ENCODE data around the gene ANKRD27. TPM values are rescaled to one million over a fixed set of nuclear protein-coding genes. Genes with fewer than 3 reads are reported as not detected.

The ANKRD27 gene
- polyA plus RNA-seq, 1 of the 3 experiments (the other 2 are of a cell fraction): 16.5 TPM

GRCh38 chr19:32598022-32598421, 77.0 kb downstream of the ANKRD27 start:
- no peak for DNase-seq
- no peaks in the 10 kb centered on the region for H4K20me1 ChIP-seq (ENCODE audit: insufficient read depth)
- H3K9ac ChIP-seq: no peak overlapping the region
- H3K36me3 ChIP-seq (replicated peaks in 1 of 2; ENCODE audit: control insufficient read depth in 1 of 2, insufficient read depth in 2 of 2, low read length in 1 of 2): peaks cover 52 to 79% of the 10 kb centered on the region in 2 experiments
- no peaks in the 10 kb centered on the region for H3K9me3 ChIP-seq
- H3K27me3 ChIP-seq (ENCODE audit: insufficient read depth): no peaks in the 10 kb centered on the region
- H3F3A ChIP-seq (replicated peaks; ENCODE audit: insufficient read depth): peaks cover 13% of the 10 kb centered on the region
- no peaks in the 10 kb centered on the region for H3K9me2 ChIP-seq
- CTCF ChIA-PET: interaction anchor here (1.0 to 1.8 kb wide), 5 partner anchors 14 to 81 kb away, joined by 4 to 6 read pairs (median 4); partner anchors contain the start of gene PDCD5
- H3K4me1 ChIP-seq (ENCODE audit: control insufficient read depth in 1 of 2, insufficient read depth in 2 of 2, low read depth in 1 of 2, low read length in 1 of 2): no peaks in the 10 kb centered on the region
- no peak overlapping the region for H3K4me3 ChIP-seq (ENCODE audit: low read depth in 2 of 2, low read length in 1 of 2)
- 95% methylated on average over 11 of the region's 11 CpGs for WGBS (ENCODE audit: low lambda C conversion rate)
- no peaks in the 10 kb centered on the region for H3K79me2 ChIP-seq (ENCODE audit: insufficient read depth)
- no peak overlapping the region for H3K27ac ChIP-seq (ENCODE audit: low read depth in 2 of 2, low read length in 1 of 2)
- POLR2A ChIA-PET: no interaction called here
- H2AFZ ChIP-seq (ENCODE audit: low read depth): no peak overlapping the region
- no peak overlapping the region for H3K4me2 ChIP-seq
- TF ChIP-seq TCF12 (IDR thresholded peaks at IDR 0.05): no peak
- TF ChIP-seq GABPA (IDR thresholded peaks at IDR 0.05; ENCODE audit: low read depth): no peak
- no peak for TF ChIP-seq GATA2 (CRISPR knock-in tag; IDR thresholded peaks at IDR 0.05)
- no peak for TF ChIP-seq RFX5 (IDR thresholded peaks at IDR 0.05; ENCODE audit: low read length)
- TF ChIP-seq USF1 (IDR thresholded peaks at IDR 0.05; ENCODE audit: borderline replicate concordance, low read depth): no peak
- no peak for TF ChIP-seq EZH2phosphoT487 (IDR thresholded peaks at IDR 0.05; ENCODE audit: borderline replicate concordance, low read depth)
- TF ChIP-seq RAD21 (IDR thresholded peaks at IDR 0.05; ENCODE audit: low read length): no peak
- TF ChIP-seq RCOR1 (IDR thresholded peaks at IDR 0.05; ENCODE audit: low read length): no peak

GRCh38 chr19:32595491-32595890, 79.5 kb downstream of the ANKRD27 start:
- CTCF ChIA-PET: interaction anchor here (1.1 kb wide), 1 partner anchor 12 kb away, joined by 3 read pairs; no protein-coding TSS in a partner anchor
- Histone ChIP-seq H3K9ac (no peak overlapping the region), H2AFZ (ENCODE audit: low read depth) (no peak overlapping the region), H3K9me2 (no peaks in the 10 kb centered on the region), H3K4me1 (ENCODE audit: control insufficient read depth in 1 of 2, insufficient read depth in 2 of 2, low read depth in 1 of 2, low read length in 1 of 2) (no peaks in the 10 kb centered on the region), H3K4me2 (no peak overlapping the region), H3K27me3 (ENCODE audit: insufficient read depth) (no peaks in the 10 kb centered on the region), H3K79me2 (ENCODE audit: insufficient read depth) (peaks cover 4% of the 10 kb centered on the region), H3F3A (replicated peaks; ENCODE audit: insufficient read depth) (peaks cover 13% of the 10 kb centered on the region), H4K20me1 (ENCODE audit: insufficient read depth) (no peaks in the 10 kb centered on the region), H3K4me3 (ENCODE audit: low read depth in 2 of 2, low read length in 1 of 2) (no peak overlapping the region), H3K27ac (ENCODE audit: low read depth in 2 of 2, low read length in 1 of 2) (no peak overlapping the region), H3K9me3 (no peaks in the 10 kb centered on the region), H3K36me3 (replicated peaks in 1 of 2; ENCODE audit: control insufficient read depth in 1 of 2, insufficient read depth in 2 of 2, low read length in 1 of 2) (peaks cover 44 to 62% of the 10 kb centered on the region in 2 experiments)
- DNase-seq: no peak
- WGBS (ENCODE audit: low lambda C conversion rate): over 99% methylated on average over 6 of the region's 6 CpGs
- POLR2A ChIA-PET: no interaction called here
- TF ChIP-seq USF2 (IDR thresholded peaks at IDR 0.05; ENCODE audit: borderline replicate concordance, low read depth, low read length) (no peak), ELF1 (IDR thresholded peaks at IDR 0.05) (no peak), ZBTB33 (IDR thresholded peaks at IDR 0.05; ENCODE audit: borderline replicate concordance, low read depth) (no peak), JUND (IDR thresholded peaks at IDR 0.05) (no peak), MAX (IDR thresholded peaks at IDR 0.05; ENCODE audit: low read depth) (no peak), MEF2A (IDR thresholded peaks at IDR 0.05; ENCODE audit: borderline replicate concordance, low read depth) (no peak), RAD21 (IDR thresholded peaks at IDR 0.05; ENCODE audit: low read length) (no peak), USF1 (IDR thresholded peaks at IDR 0.05; ENCODE audit: borderline replicate concordance, low read depth) (no peak), FOXM1 (IDR thresholded peaks at IDR 0.05; ENCODE audit: low read depth) (no peak), YY1 (IDR thresholded peaks at IDR 0.05; ENCODE audit: low read depth) (no peak)

Data from SK-N-SH (cell line).